K562 (cell line): Measurements from ENCODE around the gene CSF3. TPM values are rescaled to one million over a fixed set of nuclear protein-coding genes. Genes with fewer than 3 reads are reported as not detected.
A peak's percentile ranks its signal among the peaks of the same experiment; 100 is the strongest.

Experiments
- CREM ChIP-seq: IDR thresholded peaks from 2 replicates; pipeline ENCODE4 v1.6.1; 2014; ENCODE audit warnings: antibody characterized with exemption, low read depth
- KAT7 ChIP-seq: sonication (generic); formaldehyde crosslinking; IDR thresholded peaks from 2 replicates; pipeline ENCODE4 v1.8.0; 2022; ENCODE audit warnings: missing genetic modification reagents, mild to moderate bottlenecking, borderline replicate concordance
- TAF1 ChIP-seq: IDR thresholded peaks from 2 replicates; pipeline ENCODE4 v1.6.1; 2011; ENCODE audit warnings: mild to moderate bottlenecking, low read length, moderate library complexity; ENCODE audit not compliant: insufficient read depth, control insufficient read depth, severe bottlenecking; ENCODE audit errors: extremely low read depth
- ZNF253 ChIP-seq: fragments of 250-450 bp; sonication (Bioruptor Pico); conservative IDR thresholded peaks from 2 replicates; pipeline ENCODE4 v1.6.1; 2021; ENCODE audit warnings: mild to moderate bottlenecking
- ZNF511 ChIP-seq: sonication (generic); formaldehyde crosslinking; IDR thresholded peaks from 2 replicates; pipeline ENCODE4 v1.8.0; 2022; ENCODE audit warnings: mild to moderate bottlenecking, missing genetic modification reagents
- ZNF766 ChIP-seq: fragments of 200-800 bp; sonication (Bioruptor generic); conservative IDR thresholded peaks from 2 replicates; pipeline ENCODE4 v1.6.1; 2016; ENCODE audit warnings: missing genetic modification characterization, missing compliant biosample characterization
- polyA plus RNA-seq, 8 experiments: library from polyadenylated mRNA; depleted of rRNA in 4 of 8; stranded (reverse) in 5 of 8; unstranded in 3 of 8; fragments of >200 nt; fragmentation: Nextera tagmentation in 2 of 8; fragmentation: Illumina TruSeq in 1 of 8; extraction: Ambion mirVana in 2 of 8; extraction: Trizol in 1 of 8; gene quantifications; 2 replicates each; pipeline versions ENCODE4 v1.2.1 to v1.2.3, GENCODE V29; 2011 to 2014; ENCODE audit warnings: inconsistent platforms in 1 of 8, missing spikeins in 1 of 8
- total RNA-seq, 7 experiments: library from RNA; depleted of rRNA in 6 of 7; stranded (reverse); fragments of >200 nt in 6 of 7; fragmentation: Illumina TruSeq in 2 of 7; extraction: Trizol in 2 of 7; gene quantifications; 2 replicates each; pipeline versions ENCODE4 v1.2.1 to v1.2.3, GENCODE V29; 2011 to 2021; ENCODE audit warnings: low replicate concordance in 1 of 7
- TF ChIP-seq, protein P1 (sequence below), 2 experiments: fragments of 450-650 bp; conservative IDR thresholded peaks; 2 replicates each; pipeline ENCODE4 v1.6.1; 2017; ENCODE audit warnings: mild to moderate bottlenecking in 2 of 2, moderate library complexity in 2 of 2
- TF ChIP-seq, protein P2 (sequence below), 3 experiments: IDR thresholded peaks in 2 of 3; conservative IDR thresholded peaks in 1 of 3; 2 replicates each; pipeline ENCODE4 v1.5.1; 2011 to 2012; ENCODE audit warnings: low read length in 3 of 3, mild to moderate bottlenecking in 3 of 3, control low read depth in 2 of 3, improper control_type of control experiment in 1 of 3, inconsistent platforms in 1 of 3, low read depth in 1 of 3, mixed read lengths in 1 of 3, moderate library complexity in 1 of 3; ENCODE audit not compliant: insufficient read depth in 2 of 3
- TF ChIP-seq, protein P3 (sequence below): fragments of 200-400 bp; formaldehyde crosslinking; IDR thresholded peaks from 2 replicates; pipeline ENCODE4 v1.6.1; 2017; ENCODE audit warnings: mild to moderate bottlenecking, low read depth, low read length, moderate library complexity
- TF ChIP-seq, protein P4 (sequence below): fragments of 450-650 bp; IDR thresholded peaks from 2 replicates; pipeline ENCODE4 v1.6.1; 2016; ENCODE audit warnings: low read depth

The CSF3 gene
- total and polyA plus RNA-seq, 9 of the 15 experiments (the other 6 are each of a cell fraction or from before 2014, with no cell fraction given) = 0.19 TPM; not detected in 8

- peak; percentile 94 for TF ChIP-seq TAF1
- TF ChIP-seq, protein P1, sequence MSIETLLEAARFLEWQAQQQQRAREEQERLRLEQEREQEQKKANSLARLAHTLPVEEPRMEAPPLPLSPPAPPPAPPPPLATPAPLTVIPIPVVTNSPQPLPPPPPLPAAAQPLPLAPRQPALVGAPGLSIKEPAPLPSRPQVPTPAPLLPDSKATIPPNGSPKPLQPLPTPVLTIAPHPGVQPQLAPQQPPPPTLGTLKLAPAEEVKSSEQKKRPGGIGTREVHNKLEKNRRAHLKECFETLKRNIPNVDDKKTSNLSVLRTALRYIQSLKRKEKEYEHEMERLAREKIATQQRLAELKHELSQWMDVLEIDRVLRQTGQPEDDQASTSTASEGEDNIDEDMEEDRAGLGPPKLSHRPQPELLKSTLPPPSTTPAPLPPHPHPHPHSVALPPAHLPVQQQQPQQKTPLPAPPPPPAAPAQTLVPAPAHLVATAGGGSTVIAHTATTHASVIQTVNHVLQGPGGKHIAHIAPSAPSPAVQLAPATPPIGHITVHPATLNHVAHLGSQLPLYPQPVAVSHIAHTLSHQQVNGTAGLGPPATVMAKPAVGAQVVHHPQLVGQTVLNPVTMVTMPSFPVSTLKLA (conservative IDR thresholded peaks at IDR 0.05) = peak; percentile 79 to 94
- peak; percentile 86; the same call in 1 of the 2 replicates for TF ChIP-seq KAT7 (CRISPR knock-in tag)
- TF ChIP-seq, protein P2, sequence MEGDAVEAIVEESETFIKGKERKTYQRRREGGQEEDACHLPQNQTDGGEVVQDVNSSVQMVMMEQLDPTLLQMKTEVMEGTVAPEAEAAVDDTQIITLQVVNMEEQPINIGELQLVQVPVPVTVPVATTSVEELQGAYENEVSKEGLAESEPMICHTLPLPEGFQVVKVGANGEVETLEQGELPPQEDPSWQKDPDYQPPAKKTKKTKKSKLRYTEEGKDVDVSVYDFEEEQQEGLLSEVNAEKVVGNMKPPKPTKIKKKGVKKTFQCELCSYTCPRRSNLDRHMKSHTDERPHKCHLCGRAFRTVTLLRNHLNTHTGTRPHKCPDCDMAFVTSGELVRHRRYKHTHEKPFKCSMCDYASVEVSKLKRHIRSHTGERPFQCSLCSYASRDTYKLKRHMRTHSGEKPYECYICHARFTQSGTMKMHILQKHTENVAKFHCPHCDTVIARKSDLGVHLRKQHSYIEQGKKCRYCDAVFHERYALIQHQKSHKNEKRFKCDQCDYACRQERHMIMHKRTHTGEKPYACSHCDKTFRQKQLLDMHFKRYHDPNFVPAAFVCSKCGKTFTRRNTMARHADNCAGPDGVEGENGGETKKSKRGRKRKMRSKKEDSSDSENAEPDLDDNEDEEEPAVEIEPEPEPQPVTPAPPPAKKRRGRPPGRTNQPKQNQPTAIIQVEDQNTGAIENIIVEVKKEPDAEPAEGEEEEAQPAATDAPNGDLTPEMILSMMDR (IDR thresholded peaks at IDR 0.05 in 2 of 3, conservative IDR thresholded peaks at IDR 0.05 in 1 of 3; ENCODE audit: insufficient read depth in 2 of 3, low read depth in 1 of 3, low read length in 3 of 3) = peak; percentile 89 to 97 (median 92)
- no peak for TF ChIP-seq ZNF253 (CRISPR knock-in tag)
- TF ChIP-seq, protein P3, sequence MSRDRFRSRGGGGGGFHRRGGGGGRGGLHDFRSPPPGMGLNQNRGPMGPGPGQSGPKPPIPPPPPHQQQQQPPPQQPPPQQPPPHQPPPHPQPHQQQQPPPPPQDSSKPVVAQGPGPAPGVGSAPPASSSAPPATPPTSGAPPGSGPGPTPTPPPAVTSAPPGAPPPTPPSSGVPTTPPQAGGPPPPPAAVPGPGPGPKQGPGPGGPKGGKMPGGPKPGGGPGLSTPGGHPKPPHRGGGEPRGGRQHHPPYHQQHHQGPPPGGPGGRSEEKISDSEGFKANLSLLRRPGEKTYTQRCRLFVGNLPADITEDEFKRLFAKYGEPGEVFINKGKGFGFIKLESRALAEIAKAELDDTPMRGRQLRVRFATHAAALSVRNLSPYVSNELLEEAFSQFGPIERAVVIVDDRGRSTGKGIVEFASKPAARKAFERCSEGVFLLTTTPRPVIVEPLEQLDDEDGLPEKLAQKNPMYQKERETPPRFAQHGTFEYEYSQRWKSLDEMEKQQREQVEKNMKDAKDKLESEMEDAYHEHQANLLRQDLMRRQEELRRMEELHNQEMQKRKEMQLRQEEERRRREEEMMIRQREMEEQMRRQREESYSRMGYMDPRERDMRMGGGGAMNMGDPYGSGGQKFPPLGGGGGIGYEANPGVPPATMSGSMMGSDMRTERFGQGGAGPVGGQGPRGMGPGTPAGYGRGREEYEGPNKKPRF = no peak
- TF ChIP-seq ZNF511 (CRISPR knock-in tag) = peak; percentile 57; the same call in 1 of the 2 replicates
- TF ChIP-seq, protein P4, sequence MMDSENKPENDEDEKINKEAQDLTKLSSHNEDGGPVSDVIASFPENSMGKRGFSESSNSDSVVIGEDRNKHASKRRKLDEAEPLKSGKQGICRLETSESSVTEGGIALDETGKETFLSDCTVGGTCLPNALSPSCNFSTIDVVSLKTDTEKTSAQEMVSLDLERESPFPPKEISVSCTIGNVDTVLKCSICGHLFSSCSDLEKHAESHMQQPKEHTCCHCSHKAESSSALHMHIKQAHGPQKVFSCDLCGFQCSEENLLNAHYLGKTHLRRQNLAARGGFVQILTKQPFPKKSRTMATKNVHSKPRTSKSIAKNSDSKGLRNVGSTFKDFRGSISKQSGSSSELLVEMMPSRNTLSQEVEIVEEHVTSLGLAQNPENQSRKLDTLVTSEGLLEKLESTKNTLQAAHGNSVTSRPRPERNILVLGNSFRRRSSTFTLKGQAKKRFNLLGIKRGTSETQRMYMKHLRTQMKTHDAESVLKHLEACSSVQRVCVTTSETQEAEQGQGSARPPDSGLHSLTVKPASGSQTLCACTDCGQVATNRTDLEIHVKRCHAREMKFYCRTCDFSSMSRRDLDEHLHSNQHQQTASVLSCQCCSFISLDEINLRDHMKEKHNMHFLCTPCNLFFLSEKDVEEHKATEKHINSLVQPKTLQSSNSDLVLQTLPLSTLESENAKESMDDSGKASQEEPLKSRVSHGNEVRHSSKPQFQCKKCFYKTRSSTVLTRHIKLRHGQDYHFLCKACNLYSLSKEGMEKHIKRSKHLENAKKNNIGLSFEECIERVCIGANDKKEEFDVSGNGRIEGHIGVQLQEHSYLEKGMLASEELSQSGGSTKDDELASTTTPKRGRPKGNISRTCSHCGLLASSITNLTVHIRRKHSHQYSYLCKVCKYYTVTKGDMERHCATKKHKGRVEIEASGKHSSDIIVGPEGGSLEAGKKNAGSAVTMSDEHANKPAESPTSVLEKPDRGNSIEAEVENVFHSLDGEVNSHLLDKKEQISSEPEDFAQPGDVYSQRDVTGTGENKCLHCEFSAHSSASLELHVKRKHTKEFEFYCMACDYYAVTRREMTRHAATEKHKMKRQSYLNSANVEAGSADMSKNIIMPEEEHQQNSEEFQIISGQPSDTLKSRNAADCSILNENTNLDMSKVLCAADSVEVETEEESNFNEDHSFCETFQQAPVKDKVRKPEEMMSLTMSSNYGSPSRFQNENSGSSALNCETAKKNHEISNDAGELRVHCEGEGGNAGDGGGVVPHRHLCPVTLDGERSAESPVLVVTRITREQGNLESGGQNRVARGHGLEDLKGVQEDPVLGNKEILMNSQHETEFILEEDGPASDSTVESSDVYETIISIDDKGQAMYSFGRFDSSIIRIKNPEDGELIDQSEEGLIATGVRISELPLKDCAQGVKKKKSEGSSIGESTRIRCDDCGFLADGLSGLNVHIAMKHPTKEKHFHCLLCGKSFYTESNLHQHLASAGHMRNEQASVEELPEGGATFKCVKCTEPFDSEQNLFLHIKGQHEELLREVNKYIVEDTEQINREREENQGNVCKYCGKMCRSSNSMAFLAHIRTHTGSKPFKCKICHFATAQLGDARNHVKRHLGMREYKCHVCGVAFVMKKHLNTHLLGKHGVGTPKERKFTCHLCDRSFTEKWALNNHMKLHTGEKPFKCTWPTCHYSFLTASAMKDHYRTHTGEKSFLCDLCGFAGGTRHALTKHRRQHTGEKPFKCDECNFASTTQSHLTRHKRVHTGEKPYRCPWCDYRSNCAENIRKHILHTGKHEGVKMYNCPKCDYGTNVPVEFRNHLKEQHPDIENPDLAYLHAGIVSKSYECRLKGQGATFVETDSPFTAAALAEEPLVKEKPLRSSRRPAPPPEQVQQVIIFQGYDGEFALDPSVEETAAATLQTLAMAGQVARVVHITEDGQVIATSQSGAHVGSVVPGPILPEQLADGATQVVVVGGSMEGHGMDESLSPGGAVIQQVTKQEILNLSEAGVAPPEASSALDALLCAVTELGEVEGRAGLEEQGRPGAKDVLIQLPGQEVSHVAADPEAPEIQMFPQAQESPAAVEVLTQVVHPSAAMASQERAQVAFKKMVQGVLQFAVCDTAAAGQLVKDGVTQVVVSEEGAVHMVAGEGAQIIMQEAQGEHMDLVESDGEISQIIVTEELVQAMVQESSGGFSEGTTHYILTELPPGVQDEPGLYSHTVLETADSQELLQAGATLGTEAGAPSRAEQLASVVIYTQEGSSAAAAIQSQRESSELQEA = no peak
- TF ChIP-seq ZNF766 (CRISPR knock-in tag) = peak; percentile 85
- TF ChIP-seq CREM = peak; percentile 98
Observed at GRCh38 chr17:39980351-39981206, 34.7 kb upstream of the CSF3 start, which contains the start of gene PSMD3 (continued).
